GM19023 (cell line): ENCODE results near the gene ASPN.

Experiments
- ATAC-seq: cut with Tn5 transposase; IDR thresholded peaks from one replicate; pipeline ENCODE4 v1.9.1; 2021; ENCODE audit warnings: mild to moderate bottlenecking, moderate library complexity; ENCODE audit not compliant: unreplicated experiment

The ASPN gene

GRCh38 chr9:92478783-92479182 lies 3.5 kb downstream of the ASPN start:
- ATAC-seq, result no peak

GRCh38 chr9:92476962-92477361 lies 5.3 kb downstream of the ASPN start:
- ATAC-seq, result no peak

DNA sequence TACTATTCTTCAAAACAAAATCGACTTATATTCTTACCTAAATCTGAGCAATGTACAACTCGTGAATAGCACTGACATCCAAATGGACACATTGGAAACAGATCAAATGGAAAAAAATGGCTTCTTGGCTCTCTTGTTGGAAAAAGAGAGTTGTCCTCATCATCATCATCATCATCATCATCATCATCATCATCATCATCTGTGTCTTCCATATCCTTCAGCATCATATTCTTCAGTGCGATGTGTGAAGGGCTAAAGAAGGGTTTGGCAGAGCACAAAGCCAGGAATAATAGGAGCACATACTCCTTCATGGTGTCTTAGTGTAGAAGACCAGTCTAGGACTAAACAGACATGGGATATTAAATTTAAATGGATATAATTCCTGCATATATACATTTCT lies 7.7 kb downstream of the ASPN start:
- no peak for ATAC-seq

GRCh38 chr9:92468206-92468605 lies 14.1 kb downstream of the ASPN start:
- no peak for ATAC-seq

- no peak for ATAC-seq
These were observed 14.8 kb downstream of the ASPN start for GRCh38 chr9:92467511-92467910.

DNA sequence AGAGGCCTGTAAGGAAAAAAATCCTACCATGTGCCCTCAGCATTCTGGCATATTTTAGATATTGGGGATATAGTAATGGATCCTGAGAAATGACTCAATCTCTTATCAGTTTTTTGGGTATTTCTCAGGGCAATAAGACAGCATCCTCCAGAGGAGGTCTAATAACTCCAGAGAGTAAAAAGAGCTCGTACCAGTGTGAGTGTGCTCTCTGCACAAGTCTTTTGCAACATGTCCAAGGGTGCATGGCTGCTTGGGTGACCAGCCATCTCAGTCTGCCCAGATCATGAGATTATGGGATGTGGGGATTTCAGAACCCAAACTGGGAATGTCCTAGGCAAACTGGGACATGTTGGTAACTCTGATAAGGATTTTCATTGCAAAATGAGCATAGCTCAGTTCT lies 15.3 kb downstream of the ASPN start:
- ATAC-seq, result no peak

DNA sequence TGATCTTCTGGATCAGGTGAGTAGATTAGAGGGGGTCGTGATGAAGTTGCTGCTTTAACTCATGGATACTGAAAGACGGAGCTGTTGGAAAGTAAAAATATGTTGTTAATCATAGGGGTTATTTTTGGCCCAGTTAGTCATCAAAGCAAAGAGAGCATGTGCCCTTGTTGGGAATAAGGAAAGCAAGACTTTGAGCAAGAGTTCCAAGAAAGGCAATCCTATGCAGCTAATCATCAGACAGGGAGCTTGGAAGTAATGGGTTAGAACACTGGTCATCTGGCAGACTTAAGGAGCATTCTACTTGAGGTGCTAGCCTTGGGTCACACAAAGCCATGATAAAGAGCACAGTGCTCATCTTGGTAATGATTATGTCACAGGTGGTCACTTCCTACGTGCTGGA lies 18.3 kb downstream of the ASPN start:
- ATAC-seq, result no peak

GRCh38 chr9:92463387-92463786 lies 18.9 kb downstream of the ASPN start:
- no peak for ATAC-seq

DNA sequence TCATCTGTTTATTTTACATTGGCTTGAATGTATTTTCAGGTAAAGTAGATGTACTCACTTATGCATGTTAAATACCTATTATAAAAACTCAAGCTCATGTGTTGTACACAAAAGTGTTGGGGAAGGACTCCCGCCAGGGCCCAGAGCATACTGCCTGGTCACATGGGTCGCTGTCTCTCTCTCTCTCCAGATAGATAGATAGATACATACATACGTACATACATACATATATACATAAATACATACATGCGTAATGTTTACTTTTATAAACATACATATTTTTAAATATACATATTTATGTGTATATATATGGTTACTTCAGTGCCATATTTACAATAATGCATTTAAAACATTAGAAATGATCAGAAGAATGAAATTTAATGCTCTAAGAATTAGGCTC lies 24.7 kb downstream of the ASPN start:
- ATAC-seq, result no peak

- no peak for ATAC-seq
These were observed 27.1 kb downstream of the ASPN start for GRCh38 chr9:92455217-92455616.

GRCh38 chr9:92446536-92446935 lies 35.8 kb downstream of the ASPN start:
- ATAC-seq, result no peak

DNA sequence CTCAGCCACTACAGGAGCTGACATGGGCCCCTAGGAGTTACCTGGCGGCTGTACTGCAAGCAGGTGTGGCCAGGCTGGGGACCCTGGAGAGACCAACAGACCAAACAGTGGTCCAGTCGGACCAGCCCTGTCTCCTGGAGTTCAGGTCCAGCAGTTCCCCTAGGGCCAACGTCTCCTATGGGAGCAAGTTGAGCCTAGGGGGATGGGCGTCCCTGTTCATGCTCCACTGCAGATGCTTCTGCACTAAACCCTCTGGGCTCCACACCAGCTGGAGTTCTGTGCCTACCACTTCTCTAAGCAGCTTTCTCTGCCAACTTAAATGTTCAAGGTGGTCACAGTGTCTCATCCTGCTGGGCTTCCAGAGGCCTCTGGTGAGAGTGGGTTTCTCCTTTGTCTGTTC lies 37.5 kb downstream of the ASPN start:
- no peak for ATAC-seq

DNA sequence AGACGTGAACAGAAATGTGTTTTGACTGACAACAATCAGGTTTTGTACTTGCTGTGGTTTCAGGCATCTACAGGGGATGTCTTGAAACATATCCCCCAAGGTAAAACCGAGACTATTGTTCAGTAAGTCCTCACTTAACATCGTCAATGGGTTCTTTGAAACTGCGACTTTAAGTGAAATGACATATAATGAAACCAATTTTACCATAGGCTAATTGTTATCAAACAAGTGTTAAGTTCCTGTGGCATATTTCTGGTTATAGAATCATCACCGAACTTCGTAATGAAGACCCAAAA lies 41.6 kb downstream of the ASPN start:
- ATAC-seq, result no peak

DNA sequence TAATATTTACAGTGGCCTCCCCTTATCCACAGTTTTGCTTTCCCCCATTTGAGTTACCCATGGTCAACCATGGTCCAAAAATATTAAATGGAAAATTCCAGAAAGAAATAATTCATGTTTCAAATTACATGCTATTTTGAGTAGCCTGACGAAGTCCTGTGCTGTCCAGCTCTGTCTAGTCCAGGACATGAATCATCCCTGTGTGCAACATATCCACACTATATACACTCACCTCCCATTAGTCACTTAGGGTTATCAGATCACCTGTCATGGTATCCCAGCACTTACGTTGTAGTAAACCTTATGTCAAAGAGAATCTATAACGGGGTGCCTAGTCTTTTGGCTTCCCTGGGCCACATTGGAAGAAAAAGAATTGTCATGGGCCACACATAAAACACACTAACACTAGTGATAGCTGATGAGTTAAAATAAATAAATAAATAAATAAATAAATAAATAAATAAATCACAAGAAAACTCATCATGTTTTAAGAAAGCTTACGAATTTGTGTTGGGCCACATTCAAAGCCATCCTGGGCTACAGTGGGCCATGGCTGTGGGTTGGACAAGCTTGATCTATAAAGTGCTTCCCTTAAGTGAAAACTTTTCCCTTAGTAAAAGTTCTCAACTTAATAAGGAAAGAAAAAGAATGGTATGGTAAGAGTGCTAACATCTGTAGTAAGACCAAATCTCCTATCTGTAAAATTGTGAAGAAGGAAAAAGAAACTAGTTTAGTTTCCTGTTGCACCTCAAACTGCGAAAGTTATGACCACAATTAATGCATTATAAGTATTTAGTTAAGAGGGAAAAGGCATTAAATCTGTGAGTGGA lies 42.2 kb downstream of the ASPN start:
- no peak for ATAC-seq

DNA sequence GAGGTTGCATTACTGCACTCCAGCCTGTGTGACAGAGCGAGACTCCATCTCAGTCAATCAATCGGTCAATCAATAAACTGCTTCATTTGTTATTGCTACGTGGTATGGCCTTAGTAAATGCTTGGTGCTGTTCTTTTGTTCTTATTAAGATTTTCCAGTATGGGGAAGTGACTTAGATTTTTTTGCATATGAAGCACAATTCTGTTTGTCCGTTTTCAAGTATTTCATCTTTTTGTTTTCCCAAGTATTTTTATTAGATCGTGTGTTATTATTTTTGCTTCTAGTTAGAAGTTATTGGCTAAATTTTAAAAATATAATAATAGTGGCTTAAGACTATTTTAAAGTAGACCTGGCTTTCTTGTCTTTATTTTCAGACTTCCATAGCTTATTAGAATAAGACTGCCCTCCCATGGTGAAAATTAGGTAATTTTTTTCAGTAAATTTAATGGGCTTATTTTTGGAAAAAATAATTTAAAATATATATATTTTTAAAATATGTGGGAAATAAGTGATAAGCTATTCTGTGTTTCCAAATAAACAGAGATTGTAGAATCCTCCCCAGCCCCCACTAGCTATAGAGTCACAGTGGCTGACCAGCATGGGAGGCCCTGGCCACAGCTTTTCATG lies 43.3 kb downstream of the ASPN start:
- no peak for ATAC-seq

- ATAC-seq, result no peak
These were observed 47.0 kb downstream of the ASPN start for GRCh38 chr9:92435263-92435662.

- ATAC-seq, result no peak
These were observed 49.2 kb downstream of the ASPN start for GRCh38 chr9:92432972-92433548.

GRCh38 chr9:92432350-92432749 lies 50.0 kb downstream of the ASPN start:
- no peak for ATAC-seq

GRCh38 chr9:92429836-92430235 lies 52.5 kb downstream of the ASPN start:
- ATAC-seq, result no peak

DNA sequence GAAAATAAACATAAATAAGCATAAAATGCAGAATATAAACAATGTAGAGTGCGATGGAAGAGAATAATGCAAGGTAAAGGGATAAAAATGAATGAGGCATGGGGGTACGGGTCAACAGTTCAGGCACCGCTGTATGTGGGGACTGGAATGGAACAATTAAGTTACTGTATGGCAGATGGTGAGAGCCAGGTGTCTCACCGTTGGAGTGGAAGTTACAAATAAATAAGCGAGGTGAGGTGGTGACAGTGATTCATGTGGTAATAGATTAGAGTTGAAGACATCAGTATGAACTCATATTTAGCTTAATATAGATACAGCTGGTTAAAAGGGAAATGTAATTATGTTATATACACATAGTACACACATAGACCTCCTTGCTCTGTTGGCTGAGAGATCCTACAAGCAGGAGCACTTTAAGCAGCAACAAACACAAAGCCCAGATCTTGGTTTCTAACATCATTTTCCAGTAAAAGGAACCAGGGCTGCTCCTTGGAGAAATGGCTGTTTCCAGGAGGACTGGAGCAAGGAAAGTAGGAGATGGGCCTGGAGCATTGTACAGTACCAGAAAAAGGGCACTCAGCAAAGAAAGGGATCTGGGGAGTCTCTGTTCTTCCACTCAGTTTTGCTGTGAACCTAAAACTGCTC lies 55.7 kb downstream of the ASPN start:
- no peak for ATAC-seq

DNA sequence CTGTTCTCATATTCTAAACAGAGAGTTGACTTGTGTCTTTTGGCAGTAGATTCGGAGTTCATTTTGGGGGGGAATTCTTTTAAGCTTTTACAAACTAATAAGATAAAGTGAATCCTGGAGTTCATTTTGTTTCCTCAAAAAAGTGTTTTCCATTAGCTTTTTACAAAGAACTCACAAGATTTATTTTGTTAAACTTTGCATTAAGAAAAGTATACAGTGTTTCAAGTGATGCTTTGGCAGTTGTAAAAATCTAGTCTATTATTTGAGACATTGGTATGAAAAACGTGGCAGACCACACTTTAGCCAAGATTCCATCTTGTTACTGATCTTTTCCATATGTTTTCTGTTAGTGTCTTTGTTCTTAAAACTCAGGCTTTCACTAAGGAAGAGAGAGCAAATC lies 56.8 kb downstream of the ASPN start:
- ATAC-seq, result no peak

GRCh38 chr9:92424340-92424739 lies 58.0 kb downstream of the ASPN start, which contains the start of gene OMD:
TSS of gene OMD (minus strand) at chr9:92424471. CDS start at chr9:92417558, 6,913 bp downstream.
- no peak for ATAC-seq
